OCI-LY7 (cell line): ENCODE data around the gene CPZ.

ENCODE experiments used
- EZH2phosphoT487 ChIP-seq: fragments of 200-600 bp; sonication (generic); IDR thresholded peaks from 2 replicates; pipeline ENCODE4 v1.6.1; 2018; ENCODE audit warnings: low read depth, borderline replicate concordance, mild to moderate bottlenecking, mixed run types, antibody characterized with exemption, low read length, moderate library complexity, mixed read lengths
- TF ChIP-seq, protein P1 (sequence below): fragments of 200-600 bp; sonication (generic); conservative IDR thresholded peaks from 2 replicates; pipeline ENCODE4 v1.5.1; 2014; ENCODE audit warnings: mild to moderate bottlenecking, antibody characterized with exemption, low read length, moderate library complexity, mixed read lengths

- TF ChIP-seq, protein P1, sequence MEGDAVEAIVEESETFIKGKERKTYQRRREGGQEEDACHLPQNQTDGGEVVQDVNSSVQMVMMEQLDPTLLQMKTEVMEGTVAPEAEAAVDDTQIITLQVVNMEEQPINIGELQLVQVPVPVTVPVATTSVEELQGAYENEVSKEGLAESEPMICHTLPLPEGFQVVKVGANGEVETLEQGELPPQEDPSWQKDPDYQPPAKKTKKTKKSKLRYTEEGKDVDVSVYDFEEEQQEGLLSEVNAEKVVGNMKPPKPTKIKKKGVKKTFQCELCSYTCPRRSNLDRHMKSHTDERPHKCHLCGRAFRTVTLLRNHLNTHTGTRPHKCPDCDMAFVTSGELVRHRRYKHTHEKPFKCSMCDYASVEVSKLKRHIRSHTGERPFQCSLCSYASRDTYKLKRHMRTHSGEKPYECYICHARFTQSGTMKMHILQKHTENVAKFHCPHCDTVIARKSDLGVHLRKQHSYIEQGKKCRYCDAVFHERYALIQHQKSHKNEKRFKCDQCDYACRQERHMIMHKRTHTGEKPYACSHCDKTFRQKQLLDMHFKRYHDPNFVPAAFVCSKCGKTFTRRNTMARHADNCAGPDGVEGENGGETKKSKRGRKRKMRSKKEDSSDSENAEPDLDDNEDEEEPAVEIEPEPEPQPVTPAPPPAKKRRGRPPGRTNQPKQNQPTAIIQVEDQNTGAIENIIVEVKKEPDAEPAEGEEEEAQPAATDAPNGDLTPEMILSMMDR: no peak
- no peak for TF ChIP-seq EZH2phosphoT487
Measured at GRCh38 chr4:8549352-8549931, 43.1 kb upstream of the CPZ start.
